ENCODE data around the gene RPUSD1. TPM values are rescaled to one million over a fixed set of nuclear protein-coding genes. Genes with fewer than 3 reads are reported as not detected.
A peak's percentile ranks its signal among the peaks of the same experiment; 100 is the strongest.

Gene RPUSD1
- polyA plus RNA-seq, 4 donors, result 10.6 to 21.7 (median 12.0) TPM

DNA sequence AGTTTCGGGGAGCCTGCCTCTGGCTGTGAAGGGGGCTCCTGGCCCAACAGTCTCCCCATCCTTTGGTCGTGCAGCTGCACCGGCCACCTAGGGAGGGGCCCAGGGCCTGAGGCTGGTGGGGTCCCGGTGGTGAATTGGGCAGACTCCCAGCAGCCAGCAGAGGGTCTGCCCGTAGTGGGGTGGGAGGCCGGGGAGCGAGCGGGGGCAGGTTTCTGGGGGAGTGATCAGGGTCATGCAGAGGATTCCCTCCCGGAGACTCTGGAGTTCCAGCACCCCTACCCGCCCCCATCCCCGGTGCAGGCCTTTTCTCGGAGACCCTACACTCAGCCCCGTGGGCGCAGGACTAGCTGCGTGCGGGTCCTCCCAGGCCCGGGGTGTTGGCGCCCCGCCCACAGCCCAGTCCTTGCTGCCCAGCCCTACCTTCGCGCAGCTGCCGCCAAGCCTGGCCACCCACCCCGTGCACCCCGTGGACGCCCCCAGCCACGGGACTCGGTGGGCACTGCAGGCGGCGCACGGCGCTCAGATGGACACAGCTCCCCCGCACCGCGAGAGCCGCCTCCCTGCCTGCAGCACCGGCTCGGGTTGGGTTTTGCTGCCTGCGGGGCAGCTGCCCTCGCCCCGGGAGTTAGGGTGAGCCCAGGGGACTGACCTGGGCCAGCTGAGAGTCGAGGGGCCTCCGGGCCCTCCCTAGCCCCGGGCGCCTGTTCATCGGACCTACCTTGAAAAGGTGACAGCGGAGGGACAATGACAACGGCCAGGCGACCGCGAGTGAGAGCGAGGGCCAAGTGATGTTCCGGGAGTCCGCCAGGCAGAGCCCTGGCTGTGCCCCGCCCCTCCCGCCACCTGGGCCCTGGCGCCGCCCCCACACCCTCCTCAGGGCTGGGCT is 12.0 kb upstream of the RPUSD1 start, which contains the start of gene GNG13:
GNG13 (minus strand) TSS at position 787 of the 886 bp plus-strand sequence. CDS start 1,657 bp downstream, outside the sequence.
- DNase-seq (ENCODE audit: low read depth in 4 of 4, low spot score in 3 of 4), result no peak

GRCh38 chr16:799111-799947 is 11.1 kb upstream of the RPUSD1 start:
- DNase-seq (ENCODE audit: low read depth in 4 of 4, low spot score in 3 of 4), result no peak

DNA sequence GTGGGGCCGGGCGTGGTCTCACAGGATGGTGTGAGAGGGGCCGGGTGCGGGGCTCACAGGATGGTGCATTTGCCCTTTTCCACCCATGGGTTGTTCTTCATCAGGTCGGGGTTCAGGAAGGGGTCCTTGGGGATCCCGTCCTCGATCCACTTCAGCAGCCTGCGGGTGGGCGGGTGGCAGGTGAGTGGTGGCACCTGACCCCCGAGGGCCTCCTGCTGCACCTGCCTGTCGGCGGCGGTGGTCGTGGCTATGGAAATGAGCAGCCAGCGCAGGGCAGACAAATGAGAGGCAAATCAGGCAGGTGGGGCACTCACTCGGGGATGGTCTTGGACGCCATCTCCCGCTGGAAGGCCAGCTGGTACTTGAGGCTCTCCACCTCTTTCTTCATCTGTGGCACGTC is 10.5 kb upstream of the RPUSD1 start:
- DNase-seq (ENCODE audit: low read depth in 4 of 4, low spot score in 3 of 4), result no peak

DNA sequence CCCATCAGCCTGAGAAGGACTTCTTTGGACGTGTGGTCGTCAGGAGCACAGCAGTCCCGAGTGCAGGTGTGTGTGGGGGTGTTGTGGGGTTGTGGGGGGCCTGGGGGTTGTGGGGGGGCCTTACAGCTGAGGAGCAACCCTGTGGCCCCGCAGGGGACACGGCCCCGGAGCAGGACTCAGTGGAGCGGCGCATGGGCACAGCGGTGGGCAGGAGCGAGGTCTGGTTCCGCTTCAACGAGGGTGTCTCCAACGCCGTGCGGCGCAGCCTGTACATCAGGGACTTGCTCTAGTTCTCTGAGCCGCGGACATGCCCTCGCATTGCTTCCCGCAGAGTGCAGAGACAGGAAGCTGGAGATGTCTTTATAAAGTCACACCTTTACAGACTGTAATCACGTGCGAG is 9.5 kb upstream of the RPUSD1 start:
- no peak for DNase-seq (ENCODE audit: low read depth in 4 of 4, low spot score in 3 of 4)

GRCh38 chr16:797120-797420 is 8.9 kb upstream of the RPUSD1 start:
- DNase-seq (ENCODE audit: low read depth in 4 of 4, low spot score in 3 of 4), result no peak

DNA sequence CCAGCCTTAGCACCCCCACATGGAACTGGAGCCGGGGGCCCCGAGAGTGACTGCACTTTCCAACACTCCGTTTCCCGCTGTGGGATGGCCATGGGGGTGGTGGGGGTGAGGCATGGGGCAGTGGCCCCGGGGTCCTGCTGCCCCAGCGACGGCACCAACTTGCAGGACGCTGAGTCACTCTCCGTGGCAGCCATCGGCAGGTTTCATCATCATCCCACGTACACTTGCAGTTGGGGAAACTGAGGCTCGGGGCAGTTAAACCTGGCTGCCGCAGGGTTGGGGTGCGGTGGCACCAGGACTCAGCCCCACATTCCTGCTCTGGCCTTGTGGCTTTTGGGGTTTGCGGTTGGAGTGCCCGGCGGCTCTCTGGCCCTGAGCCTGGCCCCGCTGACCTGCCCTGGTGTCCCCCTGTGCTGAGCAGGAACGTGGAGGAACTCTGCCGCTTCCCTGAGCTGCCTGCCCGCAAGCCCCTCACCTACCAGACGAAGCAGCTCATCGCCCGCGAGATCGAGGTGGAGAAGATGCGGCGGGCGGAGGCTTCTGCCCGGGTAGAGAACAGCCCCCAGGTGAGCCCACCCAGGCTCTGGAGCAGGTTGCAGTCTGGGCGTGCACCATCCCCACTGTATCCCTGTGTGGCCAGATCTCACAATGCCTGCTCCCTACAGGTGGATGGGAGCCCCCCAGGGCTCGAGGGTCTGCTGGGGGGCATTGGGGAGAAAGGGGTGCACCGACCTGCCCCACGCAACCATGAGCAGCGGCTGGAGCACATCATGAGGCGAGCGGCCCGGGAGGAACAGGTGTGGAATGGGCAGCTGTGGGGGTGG is 8.3 kb upstream of the RPUSD1 start:
- no peak for DNase-seq (ENCODE audit: low read depth in 4 of 4, low spot score in 3 of 4)

DNA sequence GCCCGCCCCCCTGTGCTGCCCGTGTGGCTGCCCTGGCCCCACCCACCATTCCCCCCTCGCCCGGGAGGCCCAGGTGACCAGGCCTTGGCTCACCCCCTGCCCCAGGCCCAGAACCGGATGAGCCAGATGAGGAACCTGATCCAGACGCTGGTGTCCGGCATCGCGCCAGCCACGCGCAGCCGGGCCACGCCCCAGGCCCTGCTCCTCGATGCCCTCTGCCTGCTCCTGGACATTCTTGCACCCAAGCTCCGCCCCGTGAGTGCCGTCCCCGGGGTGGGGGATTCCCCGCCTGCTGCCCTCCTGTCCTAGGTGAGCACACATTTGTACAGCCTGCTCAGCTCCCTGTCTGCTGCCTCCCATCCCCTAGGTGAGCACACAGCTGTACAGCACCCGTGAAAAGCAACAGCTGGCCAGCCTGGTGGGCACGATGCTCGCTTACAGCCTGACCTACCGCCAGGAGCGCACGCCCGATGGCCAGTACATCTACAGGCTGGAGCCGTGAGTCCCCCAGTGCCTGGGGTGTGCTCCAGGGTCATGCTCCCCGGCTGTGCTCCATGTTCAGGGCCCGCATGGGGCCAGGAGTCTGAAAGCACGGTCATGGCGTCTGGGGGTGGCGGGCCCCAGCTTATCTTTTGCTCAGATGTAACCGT is 7.5 kb upstream of the RPUSD1 start:
- no peak for DNase-seq (ENCODE audit: low read depth in 4 of 4, low spot score in 3 of 4)

GRCh38 chr16:794853-795466 is 6.8 kb upstream of the RPUSD1 start:
- DNase-seq (ENCODE audit: low read depth in 4 of 4, low spot score in 3 of 4), result no peak

DNA sequence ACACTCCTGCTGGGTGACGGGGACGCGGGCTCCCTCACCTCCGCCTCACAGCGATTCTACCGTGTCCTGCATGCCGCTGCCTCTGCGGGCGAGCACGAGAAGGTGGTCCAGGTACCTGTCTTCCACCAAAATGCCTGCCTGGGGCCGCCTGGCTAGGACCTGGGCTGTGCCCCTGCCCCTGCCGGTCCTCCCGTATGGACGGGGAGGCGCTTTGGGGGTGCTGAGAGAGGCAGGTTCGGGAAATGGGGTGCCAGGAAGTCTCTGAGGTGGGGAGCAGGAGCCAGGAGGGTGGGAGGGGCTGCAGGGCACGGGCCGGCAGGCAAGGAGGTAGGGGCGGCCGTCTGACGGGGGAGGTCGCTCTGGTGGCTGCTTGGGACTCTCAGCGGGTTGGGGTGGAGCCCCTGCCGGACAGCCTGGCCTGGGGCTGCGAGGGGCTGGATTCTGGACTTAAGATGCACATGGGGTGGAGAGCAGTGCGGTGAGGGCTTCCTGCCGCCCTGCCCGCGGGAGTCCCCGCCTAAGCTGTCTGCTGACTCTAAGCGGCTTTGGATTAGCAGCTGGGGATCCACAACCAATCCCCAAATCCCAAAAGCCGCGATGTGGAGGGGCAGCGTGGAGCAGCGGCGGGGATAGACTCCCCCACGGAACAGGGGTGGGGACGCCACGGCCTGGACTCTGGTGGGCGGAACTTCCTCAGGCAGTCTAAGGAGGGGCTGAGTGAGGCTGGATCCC is 6.1 kb upstream of the RPUSD1 start:
- no peak for DNase-seq (ENCODE audit: low read depth in 4 of 4, low spot score in 3 of 4)

DNA sequence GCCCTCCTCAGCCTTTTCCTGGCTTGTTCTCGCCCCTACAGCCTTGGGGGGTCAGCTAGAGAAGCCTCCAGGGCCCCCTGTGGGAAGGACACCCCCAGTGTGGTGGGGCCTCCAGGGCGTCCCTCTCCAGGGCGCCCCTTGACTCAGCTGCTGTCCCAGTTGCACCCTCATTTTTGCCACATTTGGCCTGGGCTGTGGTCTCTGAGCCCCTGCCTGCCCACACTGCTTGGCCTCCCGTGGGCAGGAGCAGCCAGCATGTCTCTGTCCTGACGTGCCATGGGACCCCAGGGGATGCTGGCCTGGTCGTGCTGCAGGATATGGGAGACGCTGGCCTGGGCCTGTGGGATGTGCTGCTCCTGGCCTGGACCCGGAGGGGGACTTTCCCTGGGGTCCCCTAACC is 5.2 kb upstream of the RPUSD1 start:
- no peak for DNase-seq (ENCODE audit: low read depth in 4 of 4, low spot score in 3 of 4)

DNA sequence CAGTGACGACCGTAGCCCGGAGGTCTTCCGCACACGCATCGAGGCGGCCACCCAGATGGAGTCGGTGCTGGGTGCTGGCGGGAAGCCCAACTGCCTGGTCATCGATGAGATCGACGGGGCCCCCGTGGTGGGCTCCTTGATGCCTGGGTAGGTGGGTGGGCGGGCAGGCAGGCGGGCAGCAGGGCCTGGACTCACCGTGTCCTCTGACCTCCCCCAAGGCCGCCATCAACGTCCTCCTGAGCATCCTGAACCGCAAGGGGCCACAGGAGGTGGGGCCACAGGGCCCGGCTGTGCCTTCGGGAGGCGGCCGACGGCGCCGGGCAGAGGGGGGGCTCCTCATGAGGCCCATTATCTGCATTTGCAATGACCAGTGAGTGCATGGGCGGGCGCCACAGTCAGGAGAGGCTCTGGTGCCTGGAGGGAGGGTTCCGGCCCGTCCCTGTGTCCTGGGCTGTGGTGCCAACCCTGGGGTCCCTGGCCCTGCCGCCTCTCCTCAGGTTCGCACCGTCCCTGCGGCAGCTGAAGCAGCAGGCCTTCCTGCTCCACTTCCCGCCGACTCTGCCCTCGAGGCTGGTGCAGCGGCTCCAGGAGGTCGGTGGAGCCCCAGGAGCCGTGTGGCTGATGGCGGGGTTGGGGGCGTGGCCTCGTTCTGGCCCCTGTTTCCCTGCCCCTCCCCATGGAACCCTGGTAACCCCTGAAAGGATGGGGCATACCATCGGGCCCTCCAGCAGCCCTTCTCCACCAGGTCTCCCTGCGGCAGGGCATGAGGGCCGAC is 4.2 kb upstream of the RPUSD1 start:
- no peak for DNase-seq (ENCODE audit: low read depth in 4 of 4, low spot score in 3 of 4)

DNA sequence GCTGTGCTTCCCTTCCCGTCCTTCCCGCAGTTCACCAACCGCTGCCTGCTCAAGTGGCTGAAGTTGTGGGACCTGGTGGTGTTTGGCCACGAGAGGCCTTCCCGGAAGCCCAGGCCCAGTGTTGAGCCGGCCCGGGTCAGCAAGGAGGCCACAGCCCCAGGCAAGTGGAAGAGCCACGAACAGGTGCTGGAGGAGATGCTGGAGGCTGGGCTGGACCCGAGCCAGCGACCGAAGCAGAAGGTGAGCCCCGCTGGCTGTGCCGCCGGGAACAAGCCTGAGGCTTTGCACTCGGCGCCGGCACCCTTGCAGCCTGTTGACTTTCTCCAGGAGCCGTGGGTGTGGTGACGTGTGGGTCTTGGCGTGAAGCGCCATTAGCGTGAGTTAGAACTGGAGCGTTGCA is 3.0 kb upstream of the RPUSD1 start:
- DNase-seq (ENCODE audit: low read depth in 4 of 4, low spot score in 3 of 4), result no peak

DNA sequence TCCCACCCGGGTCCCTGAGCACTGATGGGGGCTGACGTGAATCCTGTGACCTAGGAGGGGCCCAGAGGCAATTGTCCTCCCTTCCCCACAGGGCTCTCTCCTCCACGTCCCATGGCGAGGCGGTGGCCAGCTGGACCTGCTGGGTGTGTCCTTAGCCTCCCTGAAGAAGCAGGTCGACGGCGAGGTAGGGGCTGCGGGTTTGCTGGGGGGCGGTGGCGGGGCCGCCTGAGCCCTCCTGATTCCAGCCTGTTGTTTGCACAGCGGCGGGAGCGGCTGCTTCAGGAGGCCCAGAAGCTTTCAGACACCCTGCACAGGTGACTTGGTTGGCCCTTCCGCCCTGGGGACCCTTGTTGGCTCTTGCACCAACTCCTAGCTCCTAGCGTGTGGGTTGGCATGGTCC is 1.9 kb upstream of the RPUSD1 start:
- DNase-seq (ENCODE audit: low read depth in 4 of 4, low spot score in 3 of 4), result no peak

- no peak for DNase-seq (ENCODE audit: low read depth in 4 of 4, low spot score in 3 of 4)
Measured at GRCh38 chr16:789191-789850, 1.1 kb upstream of the RPUSD1 start.

- DNase-seq (ENCODE audit: low read depth in 4 of 4, low spot score in 3 of 4), result peak; percentile 80 to 85 (median 84)
Measured at GRCh38 chr16:788399-789126, 382 bp upstream of the RPUSD1 start, which contains the start of gene CHTF18. Gene CHTF18 (plus strand): TSS chr16:788620. CDS start chr16:788685, 65 bp downstream.

DNA sequence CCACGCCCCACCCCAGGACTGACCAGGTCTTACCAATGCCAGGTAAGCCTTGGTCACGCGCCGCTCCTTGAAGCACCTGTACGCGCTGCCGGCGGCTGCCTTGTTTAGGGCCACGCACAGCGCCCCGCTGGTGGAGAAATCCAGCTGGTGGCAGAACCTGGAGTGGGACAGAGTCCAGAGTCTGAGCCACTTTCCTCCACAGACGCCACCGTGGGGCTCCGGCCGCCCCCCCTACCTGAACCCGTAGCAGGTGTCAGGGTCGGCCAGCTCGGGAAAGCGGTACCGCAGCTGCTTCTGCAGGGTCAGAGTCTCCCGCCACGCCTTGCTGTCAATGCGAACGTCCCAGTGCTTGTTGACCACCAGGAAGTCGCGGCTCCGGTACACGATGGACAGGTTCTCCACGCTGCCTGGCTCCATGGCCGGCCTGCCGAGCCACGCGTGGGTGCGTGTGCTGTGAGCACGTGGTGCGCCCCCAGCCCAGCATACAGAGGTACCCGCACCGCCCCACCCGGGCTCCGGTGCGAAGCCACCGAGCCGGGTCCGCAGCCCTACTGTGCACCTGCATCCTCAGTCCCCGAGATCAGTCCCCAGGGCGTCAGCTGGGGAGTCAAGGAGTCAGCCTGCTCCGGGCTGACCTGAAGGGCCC is 737 bp downstream of the RPUSD1 start:
- DNase-seq (ENCODE audit: low read depth in 4 of 4, low spot score in 3 of 4), result no peak
